Endothelial cell (in vitro differentiated cells): ENCODE results near the gene SH3D21. TPM values are rescaled to one million over a fixed set of nuclear protein-coding genes. Genes with fewer than 3 reads are reported as not detected.

Experiments
- DNase-seq: peaks from one replicate; pipeline ENCODE4 v3.0.0; 2021; ENCODE audit warnings: low spot score
- H3K27ac Mint-ChIP-seq: one replicate; pipeline ENCODE4 v1.8.0; 2021; ENCODE audit warnings: mixed read lengths, inconsistent platforms; ENCODE audit not compliant: unreplicated experiment
- H3K27me3 Mint-ChIP-seq: one replicate; pipeline ENCODE4 v1.8.0; 2021; ENCODE audit warnings: mild to moderate bottlenecking, moderate library complexity, mixed read lengths, inconsistent platforms; ENCODE audit not compliant: unreplicated experiment
- H3K36me3 Mint-ChIP-seq: one replicate; pipeline ENCODE4 v1.8.0; 2021; ENCODE audit warnings: mild to moderate bottlenecking, low read depth, mixed read lengths, inconsistent platforms; ENCODE audit not compliant: unreplicated experiment
- H3K4me1 Mint-ChIP-seq: one replicate; pipeline ENCODE4 v1.8.0; 2021; ENCODE audit warnings: mild to moderate bottlenecking, mixed read lengths, inconsistent platforms; ENCODE audit not compliant: unreplicated experiment
- H3K4me3 Mint-ChIP-seq: one replicate; pipeline ENCODE4 v1.8.0; 2021; ENCODE audit warnings: mild to moderate bottlenecking, mixed read lengths, inconsistent platforms; ENCODE audit not compliant: unreplicated experiment
- H3K9me3 Mint-ChIP-seq: one replicate; pipeline ENCODE4 v1.8.0; 2021; ENCODE audit warnings: mixed read lengths, inconsistent platforms; ENCODE audit not compliant: unreplicated experiment
- CTCF ChIP-seq: fragments of 200-600 bp; sonication (generic); IDR thresholded peaks from one replicate; pipeline ENCODE4 v1.5.0; 2021; ENCODE audit warnings: antibody characterized with exemption; ENCODE audit not compliant: unreplicated experiment
- total RNA-seq: library from RNA; stranded (reverse); fragmentation: NEBNext Ultra II Directional; extraction: Animal tissue kit (Norgen Biotek cat#: 25700); gene quantifications from one replicate; pipeline ENCODE4 v1.2.1, GENCODE V29; 2021; ENCODE audit not compliant: unreplicated experiment

The SH3D21 gene
- total RNA-seq, 1 donor from 2014 or later = 4.8 TPM

- DNase-seq = no peak
- Mint-ChIP-seq H3K4me3 (peak overlapping the region; percentile 4), H3K4me1 (peaks cover 21% of the 10 kb centered on the region), H3K36me3 (peaks cover 8% of the 10 kb centered on the region), H3K27me3 (peaks cover 11% of the 10 kb centered on the region), H3K9me3 (no peaks in the 10 kb centered on the region), H3K27ac (no peak overlapping the region)
- TF ChIP-seq CTCF = no peak
Measured at GRCh38 chr1:36326499-36326898, 20.3 kb downstream of the SH3D21 start.

- Mint-ChIP-seq H3K9me3 (no peaks in the 10 kb centered on the region), H3K27me3 (peaks cover 16% of the 10 kb centered on the region), H3K36me3 (peaks cover 4% of the 10 kb centered on the region), H3K27ac (no peak overlapping the region), H3K4me1 (peaks cover 17% of the 10 kb centered on the region), H3K4me3 (no peak overlapping the region)
- no peak for TF ChIP-seq CTCF
- DNase-seq = no peak
Measured at GRCh38 chr1:36327421-36328087, 21.4 kb downstream of the SH3D21 start.

GRCh38 chr1:36328088-36328480 is 21.9 kb downstream of the SH3D21 start:
- DNase-seq = no peak
- H3K36me3 Mint-ChIP-seq = peaks cover 4% of the 10 kb centered on the region
- no peak for TF ChIP-seq CTCF
- H3K4me1 Mint-ChIP-seq = peaks cover 17% of the 10 kb centered on the region
- no peak overlapping the region for H3K4me3 Mint-ChIP-seq
- H3K9me3 Mint-ChIP-seq = no peaks in the 10 kb centered on the region
- H3K27me3 Mint-ChIP-seq = peaks cover 20% of the 10 kb centered on the region
- no peak overlapping the region for H3K27ac Mint-ChIP-seq

- peaks cover 4% of the 10 kb centered on the region for H3K36me3 Mint-ChIP-seq
- no peak for TF ChIP-seq CTCF
- peaks cover 20% of the 10 kb centered on the region for H3K27me3 Mint-ChIP-seq
- H3K27ac Mint-ChIP-seq = no peak overlapping the region
- no peak overlapping the region for H3K4me3 Mint-ChIP-seq
- H3K9me3 Mint-ChIP-seq = no peaks in the 10 kb centered on the region
- H3K4me1 Mint-ChIP-seq = peaks cover 17% of the 10 kb centered on the region
- DNase-seq = no peak
Measured at GRCh38 chr1:36328713-36329112, 22.5 kb downstream of the SH3D21 start.

- no peak overlapping the region for H3K27ac Mint-ChIP-seq
- H3K36me3 Mint-ChIP-seq = peaks cover under 1% of the 10 kb centered on the region
Measured at GRCh38 chr1:36329817-36330216, 23.6 kb downstream of the SH3D21 start.

More at GRCh38 chr1:36329817-36330216, 23.6 kb downstream of the SH3D21 start:
- TF ChIP-seq CTCF = no peak
- no peak for DNase-seq
- no peaks in the 10 kb centered on the region for H3K9me3 Mint-ChIP-seq
- H3K27me3 Mint-ChIP-seq = peaks cover 15% of the 10 kb centered on the region
- H3K4me1 Mint-ChIP-seq = peaks cover 11% of the 10 kb centered on the region
- no peak overlapping the region for H3K4me3 Mint-ChIP-seq
